GM12891 (cell line): Measurements from ENCODE around the gene KLHL3.

Source experiments
- PAX5 ChIP-seq: IDR thresholded peaks from 2 replicates; pipeline ENCODE4 v1.6.1; 2011; ENCODE audit warnings: low read length, moderate library complexity, mild to moderate bottlenecking; ENCODE audit not compliant: insufficient read depth, severe bottlenecking
- POLR2A ChIP-seq: IDR thresholded peaks from 2 replicates; pipeline ENCODE4 v1.6.1; 2011; ENCODE audit warnings: low read depth, low read length, control low read depth
- POLR2AphosphoS5 ChIP-seq: IDR thresholded peaks from 2 replicates; pipeline ENCODE4 v1.6.1; 2011; ENCODE audit warnings: low read depth, low read length, control low read depth
- POU2F2 ChIP-seq: IDR thresholded peaks from 2 replicates; pipeline ENCODE4 v1.6.1; 2011; ENCODE audit warnings: low read depth, mild to moderate bottlenecking, control low read depth, low read length, moderate library complexity
- SPI1 ChIP-seq: IDR thresholded peaks from 2 replicates; pipeline ENCODE4 v1.6.1; 2011; ENCODE audit warnings: low read depth, low read length, control low read depth
- TAF1 ChIP-seq: IDR thresholded peaks from 2 replicates; pipeline ENCODE4 v1.6.1; 2011; ENCODE audit warnings: low read depth, low read length, control low read depth

- TF ChIP-seq POLR2AphosphoS5 (no peak), SPI1 (no peak), POLR2A (no peak), POU2F2 (no peak), TAF1 (no peak), PAX5 (no peak)
These were observed 124.8 kb downstream of the KLHL3 start for GRCh38 chr5:137611011-137611580.
